NCI-H82 treated with DMSO at 0.1 percent for 48 hours (cell line): ENCODE measurements around the gene AUTS2.
A peak's percentile ranks its signal among the peaks of the same experiment; 100 is the strongest.

ENCODE experiments used
- DNase-seq: peaks from one replicate; lab custom pipeline; 2025; ENCODE audit not compliant: unreplicated experiment; lab: John Stamatoyannopoulos, UW

The AUTS2 gene

GRCh38 chr7:70153933-70154332 lies 555.7 kb downstream of the AUTS2 start:
- DNase-seq = no peak

GRCh38 chr7:70154521-70155180 lies 556.4 kb downstream of the AUTS2 start:
- no peak for DNase-seq

GRCh38 chr7:70156057-70156456 lies 557.8 kb downstream of the AUTS2 start:
- no peak for DNase-seq

- no peak for DNase-seq
These were observed 560.8 kb downstream of the AUTS2 start for GRCh38 chr7:70159121-70159520.

GRCh38 chr7:70165477-70166170 lies 567.3 kb downstream of the AUTS2 start:
- DNase-seq = no peak

- no peak for DNase-seq
These were observed 573.2 kb downstream of the AUTS2 start for GRCh38 chr7:70171369-70171920.

- no peak for DNase-seq
These were observed 578.9 kb downstream of the AUTS2 start for GRCh38 chr7:70177166-70177565.

GRCh38 chr7:70178211-70178610 lies 579.9 kb downstream of the AUTS2 start:
- no peak for DNase-seq

- DNase-seq = no peak
These were observed 580.5 kb downstream of the AUTS2 start for GRCh38 chr7:70178787-70179186.

- no peak for DNase-seq
These were observed 584.2 kb downstream of the AUTS2 start for GRCh38 chr7:70182521-70182920.

- no peak for DNase-seq
These were observed 585.0 kb downstream of the AUTS2 start for GRCh38 chr7:70183278-70183677.

- no peak for DNase-seq
These were observed 590.8 kb downstream of the AUTS2 start for GRCh38 chr7:70188901-70189650.

GRCh38 chr7:70189776-70190175 lies 591.5 kb downstream of the AUTS2 start:
- DNase-seq = no peak

GRCh38 chr7:70190281-70190680 lies 592.0 kb downstream of the AUTS2 start:
- peak; percentile 37 for DNase-seq

- no peak for DNase-seq
These were observed 595.2 kb downstream of the AUTS2 start for GRCh38 chr7:70193514-70193913.

- no peak for DNase-seq
These were observed 610.2 kb downstream of the AUTS2 start for GRCh38 chr7:70208236-70209063.

GRCh38 chr7:70210200-70210935 lies 612.1 kb downstream of the AUTS2 start:
- DNase-seq = no peak

- no peak for DNase-seq
These were observed 612.6 kb downstream of the AUTS2 start for GRCh38 chr7:70210936-70211310.

GRCh38 chr7:70212281-70212680 lies 614.0 kb downstream of the AUTS2 start:
- no peak for DNase-seq

GRCh38 chr7:70214071-70214470 lies 615.8 kb downstream of the AUTS2 start:
- no peak for DNase-seq
